HL-60/S4 treated with phorbol 12-myristate 13-acetate at 8.2 ng/mL for 4 days and 3 days (cell line): ENCODE measurements around the gene DPY19L3.
"Not testable (repeated sequence)": the region's sequence is repeated elsewhere in the genome, so short reads cannot be mapped to it uniquely, and the experiment has no call there.

Experiments
- in situ Hi-C: fragments of 300-500 bp; cut with MboI; formaldehyde crosslinking; loops from 2 replicates; pipeline ENCODE4 v1.15.0; 2022; ENCODE audit warnings: low sequenced_read_pairs

DPY19L3 gene

GRCh38 chr19:32436692-32437091, 31.1 kb downstream of the DPY19L3 start:
- in situ Hi-C loops: no loop called here

- in situ Hi-C loops: no loop called here
These were observed 31.5 kb downstream of the DPY19L3 start for GRCh38 chr19:32437096-32437495.

- in situ Hi-C loops: no loop called here
These were observed 33.2 kb downstream of the DPY19L3 start for GRCh38 chr19:32438751-32439150.

GRCh38 chr19:32442650-32443049, 37.1 kb downstream of the DPY19L3 start:
- in situ Hi-C loops: no loop called here

GRCh38 chr19:32447534-32447933, 42.0 kb downstream of the DPY19L3 start:
- in situ Hi-C loops: not testable (repeated sequence)

- in situ Hi-C loops: no loop called here
These were observed 42.5 kb downstream of the DPY19L3 start for GRCh38 chr19:32448026-32448425.

GRCh38 chr19:32450217-32450616, 44.6 kb downstream of the DPY19L3 start:
- in situ Hi-C loops: no loop called here

GRCh38 chr19:32453736-32454135, 48.2 kb downstream of the DPY19L3 start:
- in situ Hi-C loops: no loop called here

GRCh38 chr19:32456406-32456805, 50.8 kb downstream of the DPY19L3 start:
- in situ Hi-C loops: no loop called here

GRCh38 chr19:32457571-32458158, 52.1 kb downstream of the DPY19L3 start:
- in situ Hi-C loops: no loop called here

GRCh38 chr19:32458500-32459123, 53.0 kb downstream of the DPY19L3 start:
- in situ Hi-C loops: no loop called here

GRCh38 chr19:32459204-32459865, 53.8 kb downstream of the DPY19L3 start:
- in situ Hi-C loops: no loop called here

- in situ Hi-C loops: no loop called here
These were observed 54.9 kb downstream of the DPY19L3 start for GRCh38 chr19:32460476-32460875.

GRCh38 chr19:32464279-32464678, 58.7 kb downstream of the DPY19L3 start:
- in situ Hi-C loops: no loop called here

- in situ Hi-C loops: no loop called here
These were observed 59.6 kb downstream of the DPY19L3 start for GRCh38 chr19:32465176-32465575.

- in situ Hi-C loops: no loop called here
These were observed 64.2 kb downstream of the DPY19L3 start for GRCh38 chr19:32469795-32470194.

GRCh38 chr19:32471095-32471494, 65.5 kb downstream of the DPY19L3 start:
- in situ Hi-C loops: no loop called here

GRCh38 chr19:32471811-32472210, 66.2 kb downstream of the DPY19L3 start:
- in situ Hi-C loops: no loop called here

- in situ Hi-C loops: no loop called here
These were observed 69.8 kb downstream of the DPY19L3 start for GRCh38 chr19:32475141-32476031.

- in situ Hi-C loops: no loop called here
These were observed 70.4 kb downstream of the DPY19L3 start for GRCh38 chr19:32476032-32476350.

- in situ Hi-C loops: no loop called here
These were observed 74.8 kb downstream of the DPY19L3 start for GRCh38 chr19:32480321-32480720.

GRCh38 chr19:32483574-32483973, 78.0 kb downstream of the DPY19L3 start:
- in situ Hi-C loops: no loop called here
